HEK293 (cell line): ENCODE measurements around the gene PRMT1.
A peak's percentile ranks its signal among the peaks of the same experiment; 100 is the strongest.

Experiments used
- BCL11A ChIP-seq: fragments of 450-650 bp; formaldehyde crosslinking; IDR thresholded peaks from 2 replicates; pipeline ENCODE4 v1.5.1; 2016; ENCODE audit warnings: low read depth, missing biosample characterization, missing genetic modification characterization
- EGR2 ChIP-seq: fragments of 450-650 bp; formaldehyde crosslinking; IDR thresholded peaks from 2 replicates; pipeline ENCODE4 v1.5.1; 2016; ENCODE audit warnings: low read depth, missing biosample characterization, missing genetic modification characterization
- GLI2 ChIP-seq: fragments of 450-650 bp; formaldehyde crosslinking; IDR thresholded peaks from 2 replicates; pipeline ENCODE4; 2017; ENCODE audit warnings: missing biosample characterization, missing genetic modification characterization, low read depth, borderline replicate concordance
- IKZF3 ChIP-seq: fragments of 450-650 bp; IDR thresholded peaks from 2 replicates; pipeline ENCODE4 v1.5.0; 2018; ENCODE audit warnings: missing biosample characterization, mild to moderate bottlenecking, missing genetic modification characterization, moderate library complexity
- MZF1 ChIP-seq: fragments of 450-650 bp; formaldehyde crosslinking; IDR thresholded peaks from 2 replicates; pipeline ENCODE4 v1.5.1; 2017; ENCODE audit warnings: missing biosample characterization, missing genetic modification characterization, borderline replicate concordance
- PRDM4 ChIP-seq: fragments of 450-650 bp; formaldehyde crosslinking; IDR thresholded peaks from 2 replicates; pipeline ENCODE4 v1.5.1; 2017; ENCODE audit warnings: missing biosample characterization, missing genetic modification characterization
- REPIN1 ChIP-seq: fragments of 450-650 bp; formaldehyde crosslinking; IDR thresholded peaks from 2 replicates; pipeline ENCODE4 v1.5.1; 2017; ENCODE audit warnings: missing biosample characterization, missing genetic modification characterization, low read depth
- SCRT2 ChIP-seq: fragments of 450-650 bp; formaldehyde crosslinking; IDR thresholded peaks from 2 replicates; pipeline ENCODE4 v1.5.1; 2016; ENCODE audit warnings: missing biosample characterization, missing genetic modification characterization
- SP2 ChIP-seq: fragments of 450-650 bp; formaldehyde crosslinking; IDR thresholded peaks from 2 replicates; pipeline ENCODE4 v1.5.1; 2016; ENCODE audit warnings: missing biosample characterization, missing genetic modification characterization
- SP7 ChIP-seq: fragments of 450-650 bp; formaldehyde crosslinking; IDR thresholded peaks from 2 replicates; pipeline ENCODE4 v1.5.1; 2016; ENCODE audit warnings: missing biosample characterization, missing genetic modification characterization
- TCF7L2 ChIP-seq: IDR thresholded peaks from 2 replicates; pipeline ENCODE4 v1.6.1; 2011; ENCODE audit warnings: low read depth, mild to moderate bottlenecking, inconsistent platforms, low read length, moderate library complexity, borderline replicate concordance
- WT1 ChIP-seq: fragments of 450-650 bp; formaldehyde crosslinking; IDR thresholded peaks from 2 replicates; pipeline ENCODE4 v1.5.1; 2016; ENCODE audit warnings: missing biosample characterization, missing genetic modification characterization
- ZBTB10 ChIP-seq: fragments of 450-650 bp; formaldehyde crosslinking; IDR thresholded peaks from 2 replicates; pipeline ENCODE4 v1.5.1; 2016; ENCODE audit warnings: missing biosample characterization, missing genetic modification characterization
- ZBTB20 ChIP-seq: fragments of 450-650 bp; formaldehyde crosslinking; IDR thresholded peaks from 2 replicates; pipeline ENCODE4 v1.5.1; 2016; ENCODE audit warnings: missing biosample characterization, missing genetic modification characterization
- ZBTB6 ChIP-seq: fragments of 450-650 bp; formaldehyde crosslinking; IDR thresholded peaks from 2 replicates; pipeline ENCODE4 v1.5.1; 2017; ENCODE audit warnings: missing biosample characterization, missing genetic modification characterization
- ZBTB8A ChIP-seq: fragments of 450-650 bp; formaldehyde crosslinking; IDR thresholded peaks from 2 replicates; pipeline ENCODE4 v1.5.1; 2016; ENCODE audit warnings: missing biosample characterization, missing genetic modification characterization
- ZFP41 ChIP-seq: fragments of 450-650 bp; formaldehyde crosslinking; IDR thresholded peaks from 2 replicates; pipeline ENCODE4 v1.5.1; 2016; ENCODE audit warnings: missing biosample characterization, missing genetic modification characterization, borderline replicate concordance
- ZNF121 ChIP-seq: fragments of 450-650 bp; formaldehyde crosslinking; IDR thresholded peaks from 2 replicates; pipeline ENCODE4 v1.5.1; 2016; ENCODE audit warnings: missing biosample characterization, missing genetic modification characterization
- ZNF155 ChIP-seq: fragments of 450-650 bp; formaldehyde crosslinking; IDR thresholded peaks from 2 replicates; pipeline ENCODE4 v1.5.1; 2016; ENCODE audit warnings: missing biosample characterization, missing genetic modification characterization
- ZNF16 ChIP-seq: fragments of 450-650 bp; formaldehyde crosslinking; IDR thresholded peaks from 2 replicates; pipeline ENCODE4 v1.5.1; 2016; ENCODE audit warnings: low read depth, missing biosample characterization, missing genetic modification characterization
- ZNF174 ChIP-seq: fragments of 450-650 bp; formaldehyde crosslinking; IDR thresholded peaks from 2 replicates; pipeline ENCODE4 v1.5.0; 2017; ENCODE audit warnings: missing biosample characterization, mild to moderate bottlenecking, missing genetic modification characterization
- ZNF266 ChIP-seq: fragments of 450-650 bp; formaldehyde crosslinking; IDR thresholded peaks from 2 replicates; pipeline ENCODE4 v1.5.1; 2016; ENCODE audit warnings: missing biosample characterization, missing genetic modification characterization, low read depth
- ZNF311 ChIP-seq: fragments of 450-650 bp; formaldehyde crosslinking; IDR thresholded peaks from 2 replicates; pipeline ENCODE4 v1.5.1; 2017; ENCODE audit warnings: missing biosample characterization, missing genetic modification characterization, borderline replicate concordance
- ZNF521 ChIP-seq: fragments of 450-650 bp; formaldehyde crosslinking; IDR thresholded peaks from 2 replicates; pipeline ENCODE4 v1.5.1; 2017; ENCODE audit warnings: missing biosample characterization, mild to moderate bottlenecking, missing genetic modification characterization
- ZNF654 ChIP-seq: fragments of 450-650 bp; formaldehyde crosslinking; IDR thresholded peaks from 2 replicates; pipeline ENCODE4 v1.5.1; 2016; ENCODE audit warnings: low read depth, missing biosample characterization, missing genetic modification characterization
- ZNF660 ChIP-seq: fragments of 450-650 bp; IDR thresholded peaks from 2 replicates; pipeline ENCODE4 v1.5.1; 2018; ENCODE audit warnings: missing biosample characterization, mild to moderate bottlenecking, missing genetic modification characterization
- ZNF677 ChIP-seq: fragments of 450-650 bp; IDR thresholded peaks from 2 replicates; pipeline ENCODE4 v1.5.0; 2018; ENCODE audit warnings: missing biosample characterization, mild to moderate bottlenecking, missing genetic modification characterization, moderate library complexity
- ZNF747 ChIP-seq: fragments of 450-650 bp; formaldehyde crosslinking; IDR thresholded peaks from 2 replicates; pipeline ENCODE4 v1.5.1; 2016; ENCODE audit warnings: missing biosample characterization, missing genetic modification characterization
- ZNF785 ChIP-seq: fragments of 450-650 bp; formaldehyde crosslinking; IDR thresholded peaks from 2 replicates; pipeline ENCODE4 v1.5.1; 2016; ENCODE audit warnings: missing biosample characterization, missing genetic modification characterization
- ZSCAN30 ChIP-seq: fragments of 450-650 bp; IDR thresholded peaks from 2 replicates; pipeline ENCODE4 v1.5.1; 2018; ENCODE audit warnings: missing biosample characterization, mild to moderate bottlenecking, missing genetic modification characterization, moderate library complexity
- ZXDB ChIP-seq: fragments of 450-650 bp; formaldehyde crosslinking; IDR thresholded peaks from 2 replicates; pipeline ENCODE4 v1.5.1; 2016; ENCODE audit warnings: missing biosample characterization, missing genetic modification characterization
- TF ChIP-seq, protein P1 (sequence below): fragments of 450-650 bp; formaldehyde crosslinking; IDR thresholded peaks from 2 replicates; pipeline ENCODE4 v1.5.1; 2017; ENCODE audit warnings: missing biosample characterization, missing genetic modification characterization
- TF ChIP-seq, protein P2 (sequence below): fragments of 450-650 bp; formaldehyde crosslinking; IDR thresholded peaks from 2 replicates; pipeline ENCODE4 v1.5.1; 2016; ENCODE audit warnings: missing biosample characterization, missing genetic modification characterization

PRMT1 gene

DNA sequence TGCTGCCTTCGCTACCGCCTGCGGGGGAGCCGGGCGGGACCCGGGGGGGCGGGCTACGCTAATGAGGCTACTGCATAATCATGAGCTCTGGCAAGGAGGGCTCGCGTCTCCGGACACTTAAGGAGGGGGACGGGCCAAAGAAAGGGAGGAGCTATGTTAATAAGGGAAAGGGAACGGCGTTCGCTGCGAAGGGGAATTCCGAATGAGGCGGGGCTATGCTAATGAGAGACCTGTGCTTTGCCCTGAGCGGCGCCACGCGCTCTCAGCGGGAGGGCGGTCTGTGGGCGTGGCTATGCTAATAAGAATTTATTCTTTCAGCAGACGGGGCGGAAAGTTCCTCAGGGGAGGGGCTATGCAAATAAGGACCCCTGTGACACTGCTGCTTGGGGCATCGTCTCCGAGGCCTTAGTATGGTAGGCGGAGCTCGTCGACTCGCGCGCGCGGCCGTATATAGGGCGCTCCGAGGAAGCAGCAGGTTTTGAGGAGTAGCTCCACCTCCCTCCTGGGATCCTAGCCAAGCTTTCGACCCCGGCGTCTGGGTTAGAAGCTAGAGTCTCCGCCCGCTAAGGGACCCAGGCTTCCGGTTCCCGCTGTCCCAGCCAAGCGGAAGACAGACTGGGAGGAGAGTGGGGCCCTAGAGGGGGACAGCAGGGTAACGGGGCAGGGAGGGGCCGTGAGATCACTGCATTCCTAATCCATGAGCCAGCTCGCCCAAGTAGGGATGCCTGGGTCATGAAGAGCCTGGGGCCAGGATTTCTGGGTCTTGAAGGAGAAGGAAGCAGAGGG lies 36.8 kb upstream of the PRMT1 start, which contains the start of gene RRAS (continued):
- TF ChIP-seq ZNF16 (tag by site-specific recombination): no peak
- no peak; the same call in 1 of the 2 replicates for TF ChIP-seq ZBTB6 (tag by site-specific recombination)
- no peak for TF ChIP-seq ZNF521
- TF ChIP-seq ZBTB20 (tag by site-specific recombination): peak; percentile 95
- peak; percentile 97 for TF ChIP-seq ZSCAN30
- peak; percentile 77 for TF ChIP-seq PRDM4 (tag by site-specific recombination)
- TF ChIP-seq TCF7L2: no peak
- TF ChIP-seq SP2: peak; percentile 81
- peak; percentile 97 for TF ChIP-seq ZBTB10 (tag by site-specific recombination)
- TF ChIP-seq ZFP41 (tag by site-specific recombination): no peak
- TF ChIP-seq SCRT2 (tag by site-specific recombination): peak; percentile 90
- no peak; the same call in 1 of the 2 replicates for TF ChIP-seq REPIN1 (tag by site-specific recombination)
- no peak; the same call in 1 of the 2 replicates for TF ChIP-seq ZNF785 (tag by site-specific recombination)
- peak; percentile 92 for TF ChIP-seq ZXDB (tag by site-specific recombination)
- TF ChIP-seq ZNF747 (tag by site-specific recombination): no peak
- no peak for TF ChIP-seq ZNF174
- TF ChIP-seq ZBTB8A (tag by site-specific recombination): peak; percentile 61
- TF ChIP-seq WT1 (tag by site-specific recombination): peak; percentile 88
- TF ChIP-seq ZNF660 (tag by site-specific recombination): peak; percentile 89
- no peak for TF ChIP-seq ZNF266 (tag by site-specific recombination)
- TF ChIP-seq MZF1 (tag by site-specific recombination): no peak
- TF ChIP-seq ZNF311 (tag by site-specific recombination): no peak
- TF ChIP-seq, protein P1, sequence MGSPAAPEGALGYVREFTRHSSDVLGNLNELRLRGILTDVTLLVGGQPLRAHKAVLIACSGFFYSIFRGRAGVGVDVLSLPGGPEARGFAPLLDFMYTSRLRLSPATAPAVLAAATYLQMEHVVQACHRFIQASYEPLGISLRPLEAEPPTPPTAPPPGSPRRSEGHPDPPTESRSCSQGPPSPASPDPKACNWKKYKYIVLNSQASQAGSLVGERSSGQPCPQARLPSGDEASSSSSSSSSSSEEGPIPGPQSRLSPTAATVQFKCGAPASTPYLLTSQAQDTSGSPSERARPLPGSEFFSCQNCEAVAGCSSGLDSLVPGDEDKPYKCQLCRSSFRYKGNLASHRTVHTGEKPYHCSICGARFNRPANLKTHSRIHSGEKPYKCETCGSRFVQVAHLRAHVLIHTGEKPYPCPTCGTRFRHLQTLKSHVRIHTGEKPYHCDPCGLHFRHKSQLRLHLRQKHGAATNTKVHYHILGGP (tag by site-specific recombination): no peak
- TF ChIP-seq, protein P2, sequence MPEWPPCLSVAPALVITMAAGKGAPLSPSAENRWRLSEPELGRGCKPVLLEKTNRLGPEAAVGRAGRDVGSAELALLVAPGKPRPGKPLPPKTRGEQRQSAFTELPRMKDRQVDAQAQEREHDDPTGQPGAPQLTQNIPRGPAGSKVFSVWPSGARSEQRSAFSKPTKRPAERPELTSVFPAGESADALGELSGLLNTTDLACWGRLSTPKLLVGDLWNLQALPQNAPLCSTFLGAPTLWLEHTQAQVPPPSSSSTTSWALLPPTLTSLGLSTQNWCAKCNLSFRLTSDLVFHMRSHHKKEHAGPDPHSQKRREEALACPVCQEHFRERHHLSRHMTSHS (tag by site-specific recombination): no peak
- no peak for TF ChIP-seq EGR2
- TF ChIP-seq GLI2 (tag by site-specific recombination): no peak
- no peak for TF ChIP-seq ZNF155 (tag by site-specific recombination)
- TF ChIP-seq IKZF3 (tag by site-specific recombination): peak; percentile 99
- TF ChIP-seq ZNF121 (tag by site-specific recombination): no peak
- peak; percentile 94 for TF ChIP-seq BCL11A (tag by site-specific recombination)
- no peak for TF ChIP-seq ZNF654 (tag by site-specific recombination)
- no peak for TF ChIP-seq ZNF677 (tag by site-specific recombination)
- peak; percentile 90 for TF ChIP-seq SP7 (tag by site-specific recombination)
